HCEC 1CT (cell line): ENCODE measurements around the gene DIPK1A.

Experiments
- DNase-seq: peaks from one replicate; pipeline ENCODE4 v3.0.0-alpha.2; 2017

DIPK1A gene

DNA sequence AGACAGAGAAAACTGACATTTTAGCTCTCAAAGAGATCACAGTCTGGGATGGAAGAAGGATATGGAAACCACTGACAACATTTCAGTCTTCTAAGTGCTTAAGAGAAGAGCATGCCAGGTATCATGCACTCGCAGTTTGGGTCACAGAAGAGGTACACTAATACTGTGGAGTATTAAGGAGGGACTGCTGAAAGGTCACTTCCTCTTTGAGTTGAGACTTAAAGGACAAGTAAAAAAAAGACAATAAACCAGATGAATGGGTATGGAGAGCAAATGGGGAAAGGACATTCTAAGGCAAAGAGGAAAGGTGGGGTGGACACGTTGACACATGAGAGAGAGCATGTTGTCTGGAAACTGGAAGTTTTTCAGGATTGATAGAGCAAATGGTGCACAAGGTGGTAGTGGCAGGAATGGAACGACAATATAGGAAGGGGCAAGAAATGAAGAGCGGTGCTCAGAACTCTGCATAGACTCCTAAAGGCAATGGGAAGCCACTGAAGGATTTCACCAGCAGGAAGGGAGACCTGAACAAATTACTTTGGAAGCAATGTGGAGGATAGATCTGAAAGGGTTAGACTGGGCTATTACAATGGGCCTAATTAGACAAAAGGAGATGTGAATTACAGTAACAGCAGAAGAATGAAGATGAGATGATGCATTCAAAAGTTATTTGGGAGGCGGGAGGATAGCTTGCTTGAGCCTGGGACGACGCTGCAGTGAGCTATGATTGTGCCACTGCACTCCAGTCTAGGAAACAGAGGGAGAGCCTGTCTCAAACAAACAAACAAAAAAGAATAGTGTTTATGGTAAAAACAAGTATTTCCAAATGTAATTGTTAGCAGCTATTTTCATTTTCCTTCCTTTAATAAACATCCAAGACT is 11.1 kb downstream of the DIPK1A start:
- peak; percentile 85 for DNase-seq

DNA sequence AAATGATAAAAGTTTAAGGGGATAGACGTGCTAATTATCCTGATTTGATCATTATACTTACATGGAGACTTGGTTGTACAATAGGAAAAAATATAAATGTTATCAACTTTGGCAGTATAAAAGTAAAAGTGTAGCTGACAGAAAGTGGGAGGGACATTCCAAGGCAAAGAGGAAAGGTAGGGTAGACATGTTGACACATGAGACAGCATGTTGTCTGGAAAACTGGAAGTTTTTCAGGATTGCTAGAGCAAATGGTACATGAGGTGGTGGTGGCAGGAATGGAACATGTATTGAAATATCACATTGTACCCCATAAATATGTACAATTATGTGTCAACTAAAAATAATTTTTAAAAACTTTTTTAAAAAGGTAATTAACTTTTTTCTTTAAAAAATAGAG is 13.2 kb downstream of the DIPK1A start:
- no peak for DNase-seq

DNA sequence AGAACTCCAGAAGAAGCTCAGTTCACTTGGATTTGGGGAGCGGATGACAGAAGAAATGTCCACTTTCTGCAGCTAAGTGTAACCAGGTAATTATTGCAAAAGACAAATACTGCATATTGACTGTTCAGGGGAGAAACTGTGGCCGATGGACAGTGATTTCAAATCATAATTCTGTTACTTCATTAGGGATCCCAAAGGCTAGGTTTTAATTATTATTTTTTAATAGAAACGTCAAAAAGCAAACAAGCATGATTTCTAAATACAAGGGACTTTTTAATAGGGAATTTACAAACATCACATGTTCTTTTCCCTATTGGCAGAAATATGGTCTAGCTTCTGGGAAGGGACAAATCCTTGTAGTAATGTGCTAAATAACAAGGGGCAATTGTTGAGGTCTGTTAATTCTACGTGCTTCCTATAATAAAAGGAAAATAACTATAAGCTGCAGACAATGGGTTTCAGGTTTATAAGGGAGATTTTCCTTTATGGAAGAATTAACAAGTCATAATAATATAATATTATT is 15.5 kb downstream of the DIPK1A start:
- no peak for DNase-seq

DNA sequence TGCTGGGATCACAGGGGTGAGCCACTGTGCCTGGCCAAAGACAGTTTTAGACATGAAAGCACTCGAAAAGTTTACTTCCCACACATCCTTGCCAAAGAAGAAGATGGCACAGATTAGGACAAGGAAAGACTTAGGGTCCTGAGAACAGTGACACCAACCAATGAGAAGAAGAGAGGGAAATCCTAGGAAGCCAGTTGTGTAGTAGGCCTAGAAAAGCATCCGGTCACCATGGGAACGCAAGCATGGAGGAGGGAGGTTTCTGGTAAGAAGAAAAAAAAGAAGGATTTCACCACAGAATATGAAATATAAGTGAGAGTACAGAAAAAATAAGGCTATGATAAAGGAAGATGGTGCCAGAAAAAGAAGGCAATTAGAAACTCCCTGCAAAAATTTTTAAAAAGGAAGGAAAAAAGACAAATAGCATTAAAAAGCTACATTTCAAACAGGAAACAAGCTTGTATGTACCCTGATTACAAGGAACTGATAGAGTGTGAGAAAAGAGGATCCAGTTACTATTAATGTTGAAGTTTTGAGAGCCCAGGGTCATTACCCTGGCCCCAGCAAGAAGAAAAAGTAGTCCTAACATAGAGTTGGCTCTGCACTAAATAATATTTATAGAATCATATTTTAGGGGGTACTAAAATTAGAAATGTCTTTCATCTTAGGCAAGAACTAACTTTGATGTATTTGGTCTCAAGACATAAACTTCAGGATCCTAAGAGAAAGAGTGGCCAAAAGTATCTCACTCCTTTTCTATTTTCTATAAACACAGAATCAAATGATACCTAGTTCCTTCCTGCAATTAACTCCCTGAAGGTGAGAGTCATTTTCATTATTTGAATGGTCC is 16.1 kb downstream of the DIPK1A start:
- no peak for DNase-seq

DNA sequence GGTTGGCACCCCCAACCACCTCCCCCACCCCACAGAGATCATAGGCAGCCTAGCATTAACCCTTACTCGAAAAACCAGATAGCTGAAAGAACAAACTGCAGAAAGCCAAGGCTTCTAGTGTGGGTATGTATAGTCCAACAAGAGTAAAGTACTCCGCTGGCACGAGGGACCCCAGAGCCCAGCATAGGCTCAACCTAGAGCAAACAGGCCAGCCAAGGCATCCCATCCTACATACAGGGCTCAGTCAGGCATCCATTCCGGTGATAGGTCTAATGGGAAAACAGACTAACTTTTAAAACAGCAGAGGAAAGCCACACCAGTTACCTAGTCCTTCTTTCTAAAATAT is 17.8 kb downstream of the DIPK1A start:
- DNase-seq: no peak

DNA sequence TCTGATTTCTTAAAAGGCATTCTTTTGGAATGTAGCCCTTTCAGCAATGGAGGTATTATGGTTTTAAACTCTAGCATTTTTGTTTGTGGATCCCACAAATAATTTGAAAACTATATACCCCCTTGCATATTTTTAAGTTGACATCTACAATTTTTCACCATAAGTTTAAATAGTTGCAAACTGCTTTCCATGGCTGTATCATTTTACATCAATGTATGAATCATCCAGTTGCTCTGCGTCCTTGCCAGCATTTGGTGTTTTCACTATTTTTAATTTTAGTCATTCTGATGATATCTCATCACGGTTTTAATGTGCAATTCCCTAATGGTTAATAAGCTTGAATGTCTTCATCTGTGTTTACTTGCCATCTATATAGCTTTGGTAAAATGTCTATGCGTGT is 20.7 kb downstream of the DIPK1A start:
- peak; percentile 78 for DNase-seq

DNA sequence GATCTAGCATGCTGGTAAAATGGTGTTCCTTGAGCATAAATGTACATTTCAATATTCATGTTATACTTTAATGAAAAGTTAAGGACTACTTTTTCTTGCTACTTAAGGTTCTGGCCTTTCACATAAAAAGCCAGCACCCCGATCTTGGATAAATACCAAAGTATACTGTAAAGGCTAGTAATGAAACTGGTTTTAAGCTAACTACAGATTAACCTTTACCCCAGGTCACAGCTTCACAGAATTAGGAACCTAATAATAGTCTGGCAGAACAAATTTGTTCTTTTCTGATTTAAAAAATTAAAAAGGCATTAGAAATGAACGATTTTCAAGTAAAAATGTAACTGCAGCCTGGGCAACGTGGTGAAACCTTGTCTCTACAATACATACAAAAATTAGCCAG is 23.5 kb downstream of the DIPK1A start:
- no peak for DNase-seq

DNA sequence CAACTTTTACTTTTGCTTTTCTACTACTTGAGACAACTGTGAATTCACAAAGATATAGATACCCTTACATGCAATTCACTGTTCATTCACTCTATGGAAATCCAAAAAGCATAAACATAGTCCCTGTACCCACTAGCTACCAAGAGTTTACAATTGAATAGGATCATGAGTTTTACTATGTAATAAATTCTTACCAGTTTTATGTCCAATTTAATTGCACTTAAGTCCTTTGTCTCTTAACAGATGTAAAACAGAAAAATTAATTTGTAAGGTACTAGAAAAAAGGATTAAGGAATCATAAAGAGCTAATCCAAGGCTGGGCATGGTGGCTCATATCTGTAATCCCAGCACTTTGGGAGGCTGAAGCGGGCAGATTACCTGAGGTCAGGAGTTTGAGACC is 24.4 kb downstream of the DIPK1A start:
- no peak for DNase-seq

DNA sequence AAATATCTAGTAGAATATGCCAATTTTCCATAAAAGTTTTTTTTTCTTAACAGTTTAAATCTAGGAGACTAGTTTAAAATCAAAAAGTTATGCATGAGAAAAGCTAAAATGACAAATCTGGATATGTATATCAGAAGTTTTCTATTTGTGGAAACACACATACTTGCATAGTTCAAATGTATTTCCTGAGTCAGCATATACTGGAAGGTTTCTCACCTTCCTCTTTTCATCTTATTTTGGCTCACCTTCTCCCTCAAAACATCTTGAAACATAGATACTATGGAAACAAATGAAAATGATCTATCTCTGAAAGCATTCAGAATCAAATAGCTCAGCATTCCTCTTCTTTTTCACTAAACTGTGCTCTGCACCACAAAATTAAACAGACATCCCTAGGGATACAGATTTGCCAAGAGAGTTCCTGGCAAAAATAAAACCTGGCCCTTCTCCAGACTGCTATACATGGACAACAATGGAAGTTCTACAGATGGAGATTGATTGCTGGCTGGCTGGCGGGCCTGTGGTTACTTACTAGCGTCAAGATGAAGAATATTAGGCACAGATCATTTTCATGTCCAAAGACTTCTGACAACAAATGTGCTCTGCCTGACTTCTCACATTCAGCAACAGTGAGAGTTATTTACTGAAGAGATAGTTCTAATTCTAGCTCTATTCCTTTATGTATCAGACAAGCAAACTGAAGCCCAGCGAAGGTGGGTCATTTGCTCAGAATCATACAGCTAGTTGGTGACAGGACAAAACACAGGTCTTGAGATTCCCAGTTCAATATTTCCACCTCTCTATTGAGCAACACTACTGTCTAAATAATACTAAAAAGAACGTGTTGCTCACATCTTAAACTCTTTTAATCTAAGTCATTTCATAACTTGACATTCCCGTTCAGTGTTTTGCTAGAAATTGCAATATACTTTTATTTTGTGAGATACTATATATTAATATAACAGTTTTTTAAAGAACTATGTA is 26.6 kb downstream of the DIPK1A start:
- DNase-seq: peak; percentile 41

DNA sequence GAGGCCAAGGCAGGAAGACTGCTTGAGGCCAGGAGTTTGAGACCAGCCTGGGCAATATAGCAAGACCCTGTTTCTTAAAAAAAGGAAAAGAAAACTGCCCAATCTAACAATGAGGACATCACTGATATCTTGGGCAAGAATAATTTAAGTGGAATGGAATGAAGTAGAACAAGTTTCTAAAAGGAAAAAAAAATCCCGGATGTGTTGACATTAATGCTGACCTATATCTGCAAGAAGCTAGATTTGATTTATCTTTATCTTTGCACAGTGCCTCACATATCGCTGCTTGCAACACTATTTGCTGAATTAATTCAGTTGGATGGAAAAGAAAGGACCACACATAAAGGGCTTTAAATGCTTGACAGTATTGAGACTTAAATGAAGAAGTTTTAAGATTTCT is 27.8 kb downstream of the DIPK1A start:
- DNase-seq: peak; percentile 42

DNA sequence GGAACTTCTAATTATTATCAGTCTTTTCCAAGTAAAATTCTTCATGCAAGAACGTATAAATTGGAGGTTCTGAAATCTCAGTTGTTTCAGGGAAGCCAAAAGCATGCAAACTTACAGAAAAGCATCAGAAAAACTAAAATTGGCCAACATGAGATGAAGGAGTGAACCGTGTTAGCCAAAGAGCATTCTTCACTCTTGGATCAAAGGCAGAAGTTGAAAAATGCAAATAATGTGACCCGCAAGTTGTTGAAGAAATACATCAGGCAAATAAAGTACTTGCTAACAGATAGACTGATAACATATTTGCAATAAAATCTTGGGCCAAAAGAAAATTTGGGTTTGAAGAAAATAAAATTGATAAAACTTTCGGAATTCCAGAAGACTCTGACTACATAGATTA is 29.6 kb downstream of the DIPK1A start:
- no peak for DNase-seq

DNA sequence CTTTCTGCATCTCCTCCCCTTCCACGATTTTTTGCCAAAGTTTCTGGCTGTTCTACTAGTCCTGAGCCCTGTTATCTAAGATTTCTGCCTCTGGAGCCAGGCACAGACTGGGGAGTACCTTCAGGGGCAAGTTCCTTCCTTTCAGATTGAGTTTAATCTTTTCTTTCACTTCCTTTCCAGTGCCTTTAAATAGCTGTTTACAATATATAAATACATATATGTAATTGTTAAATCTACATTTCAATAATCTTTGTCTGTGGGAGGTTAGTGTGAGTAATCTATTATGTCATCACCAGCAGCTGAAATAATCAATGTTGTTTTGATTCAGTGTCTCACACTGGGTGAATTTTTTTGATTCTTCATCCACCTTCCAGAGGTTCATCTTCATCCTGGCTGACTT is 31.8 kb downstream of the DIPK1A start:
- peak; percentile 32 for DNase-seq

DNA sequence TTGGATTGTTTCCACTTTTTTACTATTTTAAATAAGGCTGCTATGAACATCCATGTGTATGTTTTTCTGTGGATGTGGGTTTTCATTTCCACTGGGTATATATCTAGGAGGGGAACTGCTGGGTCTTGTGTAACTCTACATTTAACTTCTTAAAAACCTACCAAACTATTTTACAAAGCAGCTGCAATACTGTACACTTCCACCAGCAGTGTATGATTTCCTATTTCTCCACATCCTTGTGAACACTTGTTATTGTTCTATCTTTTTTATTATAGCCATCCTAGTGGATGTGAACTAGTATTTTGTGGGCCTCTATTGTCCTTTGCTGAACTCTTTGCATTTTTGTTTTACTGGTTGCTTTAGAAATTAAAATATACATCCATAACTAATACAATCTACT is 33.4 kb downstream of the DIPK1A start:
- no peak for DNase-seq

DNA sequence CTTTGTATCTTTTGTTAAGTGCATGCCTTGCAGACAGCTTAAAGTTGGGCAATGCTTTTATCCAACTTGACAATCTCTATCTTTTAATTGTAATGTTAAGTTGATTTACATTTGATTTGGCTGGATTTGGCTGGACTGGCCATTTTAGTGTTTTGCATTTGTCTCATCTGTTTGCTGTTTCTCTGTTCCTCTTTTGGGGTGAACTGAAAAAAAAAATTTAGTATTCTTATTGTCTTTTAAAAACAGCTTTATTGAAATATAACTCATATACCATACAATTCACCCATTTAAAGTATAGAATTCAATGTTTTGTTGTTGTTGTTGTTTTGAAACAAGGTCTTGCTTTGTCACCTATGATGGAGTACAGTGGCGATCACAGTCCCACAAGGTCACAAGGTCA is 34.4 kb downstream of the DIPK1A start:
- DNase-seq: no peak

DNA sequence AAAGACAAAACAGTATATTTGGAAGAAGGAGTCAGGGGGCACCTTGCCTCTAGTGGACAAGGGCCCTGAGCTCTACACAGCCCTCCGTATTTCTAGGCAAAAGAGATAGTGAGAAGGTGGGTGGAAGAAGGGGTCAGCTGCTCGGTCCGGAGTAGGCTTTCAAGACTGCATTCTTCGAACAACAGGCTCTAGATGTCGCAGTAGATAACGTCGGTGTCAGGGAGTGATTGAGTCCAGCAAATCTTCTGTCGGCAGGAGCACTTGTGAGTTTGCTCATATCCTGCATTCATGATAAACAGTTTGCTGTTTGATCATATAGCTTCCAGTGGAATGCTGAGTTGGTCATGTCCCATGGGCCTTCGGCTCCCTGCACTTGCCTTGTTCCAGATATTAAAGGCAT is 36.8 kb downstream of the DIPK1A start:
- no peak for DNase-seq

DNA sequence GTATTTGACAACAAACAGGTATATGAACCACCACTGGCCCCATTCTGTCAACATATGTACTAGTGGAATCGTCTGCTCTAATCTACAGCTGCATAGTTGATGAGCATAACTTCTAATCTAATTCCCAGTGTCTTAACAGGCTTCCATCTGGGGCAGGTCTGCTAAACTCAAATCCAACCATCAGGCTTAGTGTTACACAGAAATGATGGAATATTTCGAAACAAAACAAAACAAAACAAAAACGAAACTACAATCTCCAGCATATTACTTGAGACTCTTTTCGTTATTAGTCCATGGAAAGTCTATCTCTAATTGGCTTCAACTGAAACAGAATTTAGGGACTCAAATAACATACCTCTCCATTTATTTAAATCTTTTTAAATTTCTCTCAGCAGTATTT is 37.6 kb downstream of the DIPK1A start:
- DNase-seq: peak; percentile 59

DNA sequence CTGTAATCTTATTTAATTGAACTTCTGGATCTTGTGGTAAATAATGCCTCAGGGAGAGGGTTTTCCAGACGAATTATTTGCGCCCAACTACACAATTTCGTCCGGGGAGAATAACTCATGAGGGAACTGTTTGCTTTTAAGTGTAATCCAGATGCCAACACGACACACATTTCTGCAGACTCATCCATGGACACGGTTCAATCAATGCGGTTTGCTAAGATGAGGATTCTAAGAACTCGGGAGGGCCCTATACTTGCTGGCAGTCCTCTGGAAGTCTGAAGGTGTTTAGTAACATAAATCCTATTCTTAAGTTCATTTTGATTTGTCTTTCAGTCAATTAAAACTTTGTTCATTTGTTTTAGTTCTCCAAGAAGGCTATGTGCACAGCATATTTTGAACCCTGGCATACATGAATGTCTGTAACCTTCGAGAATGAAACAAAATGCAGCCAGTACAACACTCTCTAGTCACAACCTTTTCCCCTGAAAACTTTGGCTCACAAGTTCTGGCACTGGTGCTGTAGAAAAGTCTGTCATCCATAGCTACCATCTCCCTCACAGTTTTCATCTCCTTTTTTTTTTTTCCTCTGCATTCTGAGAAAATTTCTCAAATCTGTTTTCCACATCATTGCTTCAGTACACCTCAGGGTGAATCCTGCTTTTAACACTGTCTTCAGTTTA is 38.8 kb downstream of the DIPK1A start:
- DNase-seq: peak; percentile 78

DNA sequence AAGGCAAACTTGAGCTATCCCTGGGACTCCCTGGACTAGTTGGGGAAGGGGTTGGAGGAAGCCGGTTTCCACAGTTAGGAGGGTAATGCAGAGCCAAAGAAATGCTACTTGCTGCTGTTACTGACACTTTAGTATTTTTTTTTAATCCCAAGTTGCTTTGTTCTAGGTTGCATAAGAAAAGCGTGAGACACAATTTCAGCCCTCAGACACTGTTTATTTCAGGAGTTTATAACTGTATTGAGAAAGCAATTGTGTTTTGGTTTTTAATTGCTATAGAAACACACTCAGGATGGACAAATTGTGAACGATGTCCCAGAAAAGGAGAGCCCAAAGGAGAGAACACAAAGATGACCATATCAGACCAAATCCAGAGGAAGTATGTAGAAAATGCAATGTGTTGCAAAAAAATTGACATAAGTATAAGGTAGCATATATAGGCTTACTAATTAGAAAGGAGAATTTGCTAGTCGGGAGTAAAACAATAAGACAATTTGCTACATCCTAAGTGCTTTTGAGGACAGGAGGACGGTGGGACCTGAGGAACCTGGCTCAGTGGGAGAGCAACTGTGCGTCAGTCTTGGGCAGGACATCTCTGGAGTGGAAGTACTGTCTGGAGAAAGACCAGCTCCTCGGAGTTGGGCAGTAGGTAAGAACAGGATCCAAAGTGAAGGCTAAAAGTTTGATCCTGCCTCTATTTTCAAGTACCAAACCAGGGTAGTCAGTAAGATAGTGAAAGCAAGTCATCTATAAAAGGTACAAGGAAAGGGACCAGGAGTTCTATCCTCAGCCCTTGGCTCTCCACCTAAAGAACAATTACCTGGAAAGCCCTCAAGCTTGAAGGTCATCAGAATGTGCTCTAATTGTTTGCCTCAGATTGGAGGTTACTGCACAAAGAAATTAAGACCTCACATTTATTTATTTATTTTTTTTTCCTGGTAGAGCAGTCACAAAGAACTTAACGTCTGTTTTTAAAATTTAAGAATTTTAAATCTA is 39.9 kb downstream of the DIPK1A start:
- DNase-seq: no peak

DNA sequence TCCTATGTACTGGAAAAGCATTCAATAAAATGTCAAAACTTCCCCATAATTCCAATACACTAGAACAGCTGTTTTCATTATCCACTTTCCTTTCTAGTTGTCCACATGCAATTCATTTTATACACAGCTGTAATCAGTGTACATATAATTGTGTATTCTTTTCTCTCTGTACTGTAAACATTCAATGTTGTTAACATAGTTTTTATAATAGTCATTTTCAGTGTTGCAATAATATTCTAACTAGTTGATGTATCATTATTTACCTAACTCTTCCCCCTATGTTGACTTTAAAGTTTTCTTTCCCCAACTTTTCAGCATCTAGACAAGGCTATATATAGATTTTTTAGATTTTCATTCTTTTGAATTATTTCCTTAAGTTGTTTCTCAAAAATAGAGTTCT is 44.4 kb downstream of the DIPK1A start:
- DNase-seq: peak; percentile 92

DNA sequence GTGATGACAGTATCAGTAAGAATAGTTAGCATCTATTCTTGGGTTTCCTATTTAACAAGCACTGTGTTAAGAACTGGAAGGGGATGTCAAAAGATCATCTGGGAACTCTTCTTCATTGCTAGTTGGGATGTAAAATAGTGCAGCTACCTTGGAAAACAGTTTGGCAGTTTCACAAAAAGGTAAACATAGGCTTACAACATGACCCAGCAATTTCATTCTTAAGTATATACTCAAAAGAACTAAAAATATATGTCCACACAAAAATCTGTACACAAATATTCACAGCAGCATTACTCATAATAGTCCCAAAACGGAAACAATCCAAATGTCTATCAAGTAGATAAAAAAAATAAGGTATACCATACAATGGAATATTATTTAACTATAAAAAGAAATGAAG is 45.7 kb downstream of the DIPK1A start:
- DNase-seq: peak; percentile 47
